ENCODE results near the gene FAM13A.

The FAM13A gene

GRCh38 chr4:88788895-88789294, 268.1 kb downstream of the FAM13A start:
- DNase-seq (ENCODE audit: low read depth in 2 of 2, low spot score in 1 of 2) = no peak

GRCh38 chr4:88788424-88788823, 268.6 kb downstream of the FAM13A start:
- no peak for DNase-seq (ENCODE audit: low read depth in 2 of 2, low spot score in 1 of 2)

- no peak for DNase-seq (ENCODE audit: low read depth in 2 of 2, low spot score in 1 of 2)
Measured at GRCh38 chr4:88786011-88786410, 271.0 kb downstream of the FAM13A start.

GRCh38 chr4:88780389-88780788, 276.6 kb downstream of the FAM13A start:
- DNase-seq (ENCODE audit: low read depth in 2 of 2, low spot score in 1 of 2) = no peak

GRCh38 chr4:88779431-88779830, 277.6 kb downstream of the FAM13A start:
- no peak for DNase-seq (ENCODE audit: low read depth in 2 of 2, low spot score in 1 of 2)

GRCh38 chr4:88775529-88775928, 281.5 kb downstream of the FAM13A start:
- no peak for DNase-seq (ENCODE audit: low read depth in 2 of 2, low spot score in 1 of 2)

GRCh38 chr4:88775026-88775425, 282.0 kb downstream of the FAM13A start:
- DNase-seq (ENCODE audit: low read depth in 2 of 2, low spot score in 1 of 2) = no peak

GRCh38 chr4:88771883-88772450, 285.0 kb downstream of the FAM13A start:
- no peak for DNase-seq (ENCODE audit: low read depth in 2 of 2, low spot score in 1 of 2)

GRCh38 chr4:88765729-88766128, 291.3 kb downstream of the FAM13A start:
- no peak for DNase-seq (ENCODE audit: low read depth in 2 of 2, low spot score in 1 of 2)

GRCh38 chr4:88763075-88763474, 293.9 kb downstream of the FAM13A start:
- no peak for DNase-seq (ENCODE audit: low read depth in 2 of 2, low spot score in 1 of 2)

- DNase-seq (ENCODE audit: low read depth in 2 of 2, low spot score in 1 of 2) = no peak
Measured at GRCh38 chr4:88761861-88762523, 295.0 kb downstream of the FAM13A start.

GRCh38 chr4:88761342-88761741, 295.6 kb downstream of the FAM13A start:
- no peak for DNase-seq (ENCODE audit: low read depth in 2 of 2, low spot score in 1 of 2)

- no peak for DNase-seq (ENCODE audit: low read depth in 2 of 2, low spot score in 1 of 2)
Measured at GRCh38 chr4:88759895-88760290, 297.1 kb downstream of the FAM13A start.

GRCh38 chr4:88759039-88759894, 297.7 kb downstream of the FAM13A start:
- no peak for DNase-seq (ENCODE audit: low read depth in 2 of 2, low spot score in 1 of 2)

GRCh38 chr4:88758264-88758663, 298.7 kb downstream of the FAM13A start:
- DNase-seq (ENCODE audit: low read depth in 2 of 2, low spot score in 1 of 2) = no peak

- no peak for DNase-seq (ENCODE audit: low read depth in 2 of 2, low spot score in 1 of 2)
Measured at GRCh38 chr4:88757776-88758175, 299.2 kb downstream of the FAM13A start.

- DNase-seq (ENCODE audit: low read depth in 2 of 2, low spot score in 1 of 2) = no peak
Measured at GRCh38 chr4:88757067-88757466, 299.9 kb downstream of the FAM13A start.

- DNase-seq (ENCODE audit: low read depth in 2 of 2, low spot score in 1 of 2) = no peak
Measured at GRCh38 chr4:88756149-88756548, 300.8 kb downstream of the FAM13A start.

- DNase-seq (ENCODE audit: low read depth in 2 of 2, low spot score in 1 of 2) = no peak
Measured at GRCh38 chr4:88755454-88755853, 301.5 kb downstream of the FAM13A start.

- no peak for DNase-seq (ENCODE audit: low read depth in 2 of 2, low spot score in 1 of 2)
Measured at GRCh38 chr4:88754796-88755195, 302.2 kb downstream of the FAM13A start.

- DNase-seq (ENCODE audit: low read depth in 2 of 2, low spot score in 1 of 2) = no peak
Measured at GRCh38 chr4:88753658-88754571, 303.1 kb downstream of the FAM13A start.

All from stimulated activated CD8-positive, alpha-beta memory T cell treated with anti-CD3 and anti-CD28 coated beads, Interleukin-4, amount 100 ng/mL, for 1 hour (primary cell).